ENCODE measurements around the gene PHLPP1.

DNA sequence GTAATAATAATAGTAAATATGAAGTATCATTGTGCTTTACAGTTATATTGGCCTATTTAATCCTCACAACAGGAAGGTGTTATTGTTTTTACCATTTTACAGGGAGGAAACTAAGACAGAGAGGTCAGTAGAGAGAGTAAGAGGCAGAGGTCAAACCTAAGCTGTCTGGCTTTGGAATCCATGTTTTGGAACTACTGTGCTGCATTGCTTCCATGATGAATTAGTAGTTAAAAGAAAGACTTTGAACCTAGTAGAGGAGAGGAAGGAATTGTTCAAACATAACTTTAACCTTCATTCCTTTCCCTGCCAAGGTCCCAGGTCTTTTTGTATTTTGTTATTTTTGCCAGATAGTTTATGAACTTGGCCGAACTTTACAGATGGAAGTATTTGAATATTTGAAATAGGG is 80.9 kb downstream of the PHLPP1 start:
- no peak for TF ChIP-seq CTCF (conservative IDR thresholded peaks at IDR 0.05 in 1 of 2, IDR thresholded peaks at IDR 0.05 in 1 of 2; ENCODE audit: low read depth in 1 of 2, low read length in 2 of 2)
- no peak for TF ChIP-seq EZH2 (IDR thresholded peaks at IDR 0.05; ENCODE audit: low read length, missing control alignments)
